HL-60/S4 treated with retinoic acid at 250 ng/mL for 4 days and 3 days (cell line): Measurements from ENCODE around the gene RAB40B.
"Not testable (repeated sequence)": the region's sequence is repeated elsewhere in the genome, so short reads cannot be mapped to it uniquely, and the experiment has no call there.

Experiments
- in situ Hi-C: fragments of 300-500 bp; cut with MboI; formaldehyde crosslinking; loops from 2 replicates; pipeline ENCODE4 v1.7.0; 2022; ENCODE audit warnings: low sequenced_read_pairs

The RAB40B gene

GRCh38 chr17:82698065-82698973, at the start of gene RAB40B:
Gene RAB40B (minus strand): TSS chr17:82698698. CDS start chr17:82698596, 102 bp downstream.
- in situ Hi-C loops, result no loop called here

- in situ Hi-C loops, result no loop called here
Measured at GRCh38 chr17:82745524-82745923, 47.0 kb upstream of the RAB40B start.

GRCh38 chr17:82744736-82745135, 46.2 kb upstream of the RAB40B start:
- in situ Hi-C loops, result not testable (repeated sequence)

GRCh38 chr17:82743344-82744219, 45.1 kb upstream of the RAB40B start:
- in situ Hi-C loops, result no loop called here

GRCh38 chr17:82740906-82741759, 42.6 kb upstream of the RAB40B start:
- in situ Hi-C loops, result no loop called here

GRCh38 chr17:82737967-82738877, 39.7 kb upstream of the RAB40B start:
- in situ Hi-C loops, result no loop called here

- in situ Hi-C loops, result no loop called here
Measured at GRCh38 chr17:82736511-82737185, 38.1 kb upstream of the RAB40B start.

- in situ Hi-C loops, result no loop called here
Measured at GRCh38 chr17:82734987-82735866, 36.7 kb upstream of the RAB40B start, which contains the start of gene FN3K. Gene FN3K (plus strand): TSS chr17:82735615. CDS start chr17:82735637, 22 bp downstream.

- in situ Hi-C loops, result no loop called here
Measured at GRCh38 chr17:82732118-82732743, 33.7 kb upstream of the RAB40B start.

- in situ Hi-C loops, result no loop called here
Measured at GRCh38 chr17:82729479-82730260, 31.2 kb upstream of the RAB40B start.

GRCh38 chr17:82726427-82726826, 27.9 kb upstream of the RAB40B start:
- in situ Hi-C loops, result no loop called here

- in situ Hi-C loops, result no loop called here
Measured at GRCh38 chr17:82723169-82723807, 24.8 kb upstream of the RAB40B start.

- in situ Hi-C loops, result no loop called here
Measured at GRCh38 chr17:82722341-82723013, 24.0 kb upstream of the RAB40B start.

GRCh38 chr17:82720204-82720603, 21.7 kb upstream of the RAB40B start:
- in situ Hi-C loops, result no loop called here

GRCh38 chr17:82718986-82719685, 20.6 kb upstream of the RAB40B start:
- in situ Hi-C loops, result no loop called here
